ENCODE results near the gene WIPF3.

Gene WIPF3

GRCh38 chr7:29794959-29795629, 11.2 kb upstream of the WIPF3 start:
- no peak for ATAC-seq
- TF ChIP-seq SNAI2 (CRISPR knock-in tag; IDR thresholded peaks at IDR 0.05) (no peak), ZFP3 (CRISPR knock-in tag; IDR thresholded peaks at IDR 0.05) (no peak), ARNTL (CRISPR knock-in tag; IDR thresholded peaks at IDR 0.05; ENCODE audit: borderline replicate concordance, low read depth) (no peak), TOX (CRISPR knock-in tag; IDR thresholded peaks at IDR 0.05; ENCODE audit: borderline replicate concordance) (no peak), RARB (CRISPR knock-in tag; IDR thresholded peaks at IDR 0.05) (no peak), PPARA (CRISPR knock-in tag; IDR thresholded peaks at IDR 0.05; ENCODE audit: borderline replicate concordance) (no peak), ZNF8 (CRISPR knock-in tag; IDR thresholded peaks at IDR 0.05) (no peak), PATZ1 (CRISPR knock-in tag; IDR thresholded peaks at IDR 0.05; ENCODE audit: borderline replicate concordance) (no peak), BACH2 (CRISPR knock-in tag; IDR thresholded peaks at IDR 0.05; ENCODE audit: borderline replicate concordance) (no peak), ZFP30 (CRISPR knock-in tag; IDR thresholded peaks at IDR 0.05) (no peak), CSDC2 (CRISPR knock-in tag; IDR thresholded peaks at IDR 0.05) (no peak), POU6F1 (CRISPR knock-in tag; IDR thresholded peaks at IDR 0.05; ENCODE audit: borderline replicate concordance, low read depth) (no peak), ZC3H10 (CRISPR knock-in tag; IDR thresholded peaks at IDR 0.05) (no peak), OSR1 (CRISPR knock-in tag; IDR thresholded peaks at IDR 0.05) (no peak)
- TF ChIP-seq, protein P1, sequence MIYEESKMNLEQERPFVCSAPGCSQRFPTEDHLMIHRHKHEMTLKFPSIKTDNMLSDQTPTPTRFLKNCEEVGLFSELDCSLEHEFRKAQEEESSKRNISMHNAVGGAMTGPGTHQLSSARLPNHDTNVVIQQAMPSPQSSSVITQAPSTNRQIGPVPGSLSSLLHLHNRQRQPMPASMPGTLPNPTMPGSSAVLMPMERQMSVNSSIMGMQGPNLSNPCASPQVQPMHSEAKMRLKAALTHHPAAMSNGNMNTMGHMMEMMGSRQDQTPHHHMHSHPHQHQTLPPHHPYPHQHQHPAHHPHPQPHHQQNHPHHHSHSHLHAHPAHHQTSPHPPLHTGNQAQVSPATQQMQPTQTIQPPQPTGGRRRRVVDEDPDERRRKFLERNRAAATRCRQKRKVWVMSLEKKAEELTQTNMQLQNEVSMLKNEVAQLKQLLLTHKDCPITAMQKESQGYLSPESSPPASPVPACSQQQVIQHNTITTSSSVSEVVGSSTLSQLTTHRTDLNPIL (CRISPR knock-in tag; IDR thresholded peaks at IDR 0.05; ENCODE audit: low read depth) = no peak
- TF ChIP-seq, protein P2, sequence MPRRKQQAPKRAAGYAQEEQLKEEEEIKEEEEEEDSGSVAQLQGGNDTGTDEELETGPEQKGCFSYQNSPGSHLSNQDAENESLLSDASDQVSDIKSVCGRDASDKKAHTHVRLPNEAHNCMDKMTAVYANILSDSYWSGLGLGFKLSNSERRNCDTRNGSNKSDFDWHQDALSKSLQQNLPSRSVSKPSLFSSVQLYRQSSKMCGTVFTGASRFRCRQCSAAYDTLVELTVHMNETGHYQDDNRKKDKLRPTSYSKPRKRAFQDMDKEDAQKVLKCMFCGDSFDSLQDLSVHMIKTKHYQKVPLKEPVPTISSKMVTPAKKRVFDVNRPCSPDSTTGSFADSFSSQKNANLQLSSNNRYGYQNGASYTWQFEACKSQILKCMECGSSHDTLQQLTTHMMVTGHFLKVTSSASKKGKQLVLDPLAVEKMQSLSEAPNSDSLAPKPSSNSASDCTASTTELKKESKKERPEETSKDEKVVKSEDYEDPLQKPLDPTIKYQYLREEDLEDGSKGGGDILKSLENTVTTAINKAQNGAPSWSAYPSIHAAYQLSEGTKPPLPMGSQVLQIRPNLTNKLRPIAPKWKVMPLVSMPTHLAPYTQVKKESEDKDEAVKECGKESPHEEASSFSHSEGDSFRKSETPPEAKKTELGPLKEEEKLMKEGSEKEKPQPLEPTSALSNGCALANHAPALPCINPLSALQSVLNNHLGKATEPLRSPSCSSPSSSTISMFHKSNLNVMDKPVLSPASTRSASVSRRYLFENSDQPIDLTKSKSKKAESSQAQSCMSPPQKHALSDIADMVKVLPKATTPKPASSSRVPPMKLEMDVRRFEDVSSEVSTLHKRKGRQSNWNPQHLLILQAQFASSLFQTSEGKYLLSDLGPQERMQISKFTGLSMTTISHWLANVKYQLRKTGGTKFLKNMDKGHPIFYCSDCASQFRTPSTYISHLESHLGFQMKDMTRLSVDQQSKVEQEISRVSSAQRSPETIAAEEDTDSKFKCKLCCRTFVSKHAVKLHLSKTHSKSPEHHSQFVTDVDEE (CRISPR knock-in tag; IDR thresholded peaks at IDR 0.05) = no peak

GRCh38 chr7:29795696-29796580, 10.4 kb upstream of the WIPF3 start:
- TF ChIP-seq OSR1 (CRISPR knock-in tag; IDR thresholded peaks at IDR 0.05) = no peak
- no peak for TF ChIP-seq ISL1 (CRISPR knock-in tag; IDR thresholded peaks at IDR 0.05)
- TF ChIP-seq ZNF565 (CRISPR knock-in tag; conservative IDR thresholded peaks at IDR 0.05; ENCODE audit: low read depth) = no peak
- TF ChIP-seq, protein P2 (CRISPR knock-in tag; IDR thresholded peaks at IDR 0.05) = no peak
- TF ChIP-seq ZNF8 (CRISPR knock-in tag; IDR thresholded peaks at IDR 0.05) = no peak
- no peak for TF ChIP-seq PATZ1 (CRISPR knock-in tag; IDR thresholded peaks at IDR 0.05; ENCODE audit: borderline replicate concordance)
- TF ChIP-seq ZNF70 (CRISPR knock-in tag; IDR thresholded peaks at IDR 0.05) = no peak
- no peak for TF ChIP-seq RARB (CRISPR knock-in tag; IDR thresholded peaks at IDR 0.05)
- no peak for TF ChIP-seq TOX (CRISPR knock-in tag; IDR thresholded peaks at IDR 0.05; ENCODE audit: borderline replicate concordance)
- TF ChIP-seq TCF4 (CRISPR knock-in tag; IDR thresholded peaks at IDR 0.05; ENCODE audit: borderline replicate concordance) = no peak
- TF ChIP-seq ARNTL (CRISPR knock-in tag; IDR thresholded peaks at IDR 0.05; ENCODE audit: borderline replicate concordance, low read depth) = no peak
- no peak for TF ChIP-seq ZFP30 (CRISPR knock-in tag; IDR thresholded peaks at IDR 0.05)
- no peak for TF ChIP-seq PPARA (CRISPR knock-in tag; IDR thresholded peaks at IDR 0.05; ENCODE audit: borderline replicate concordance)
- no peak for TF ChIP-seq BACH2 (CRISPR knock-in tag; IDR thresholded peaks at IDR 0.05; ENCODE audit: borderline replicate concordance)
- no peak for TF ChIP-seq ZC3H10 (CRISPR knock-in tag; IDR thresholded peaks at IDR 0.05)
- ATAC-seq = no peak

Measured in SK-N-SH treated with all-trans-retinoic acid at 6 μM for 48 hours (cell line).